Breast epithelium (tissue), 4 donors: ENCODE measurements around the gene MAP3K2. TPM values are rescaled to one million over a fixed set of nuclear protein-coding genes. Genes with fewer than 3 reads are reported as not detected.

Source experiments
- DNase-seq, 2 donors: peaks; one replicate each; pipeline ENCODE4 v3.0.0-alpha.2; 2019; ENCODE audit warnings: low spot score in 2 of 2
- H3K27ac ChIP-seq, 2 donors: fragments of 200-600 bp; sonication (generic) in 1 of 2; one replicate each; pipeline ENCODE4 v1.5.1; 2016 to 2019; ENCODE audit warnings: mild to moderate bottlenecking in 1 of 2
- H3K27me3 ChIP-seq, 2 donors: fragments of 200-600 bp; sonication (generic) in 1 of 2; one replicate each; pipeline versions ENCODE4 v1.5.1 to v1.6.0; 2017 to 2019; ENCODE audit warnings: control low read depth in 1 of 2, mild to moderate bottlenecking in 1 of 2
- H3K36me3 ChIP-seq: fragments of 200-600 bp; one replicate; pipeline ENCODE4 v1.5.1; 2019
- H3K4me1 ChIP-seq, 2 donors: fragments of 200-600 bp; sonication (generic); one replicate each; pipeline ENCODE4 v1.5.1; 2016 to 2019; ENCODE audit warnings: control low read depth in 1 of 2
- H3K4me3 ChIP-seq, 3 donors: fragments of 200-600 bp; sonication (generic); 1 replicate in 2 of 3; 2 replicates in 1 of 3; pipeline ENCODE4 v1.5.1; 2016 to 2019; ENCODE audit warnings: mild to moderate bottlenecking in 3 of 3, moderate library complexity in 2 of 3
- H3K9me3 ChIP-seq, 2 donors: fragments of 200-600 bp; sonication (generic) in 1 of 2; one replicate each; pipeline ENCODE4 v1.5.1; 2016 to 2019; ENCODE audit warnings: control low read depth in 1 of 2
- POLR2A ChIP-seq: fragments of 450-650 bp; IDR thresholded peaks from one replicate; pipeline ENCODE4 v1.6.1; 2016; ENCODE audit warnings: antibody characterized with exemption, mild to moderate bottlenecking, moderate library complexity
- POLR2AphosphoS5 ChIP-seq, 3 donors: sonication (generic); formaldehyde crosslinking; IDR thresholded peaks; one replicate each; pipeline ENCODE4 v1.6.1; 2017; ENCODE audit warnings: antibody characterized with exemption in 3 of 3
- intact Hi-C: fragments of 100-400 bp; cut with DNase I; formaldehyde crosslinking; loops from one replicate; pipeline ENCODE4 v1.15.1; 2023; ENCODE audit warnings: low total_unique reads
- total RNA-seq, 3 donors: library from RNA; depleted of rRNA; stranded (reverse); fragments of >200 nt; gene quantifications; one replicate each; pipeline ENCODE4 v1.1.0, GENCODE V29; 2016
- TF ChIP-seq, protein P1 (sequence below), 3 donors: fragments of 450-650 bp; IDR thresholded peaks; one replicate each; pipeline ENCODE4 v1.5.1; 2016 to 2017; ENCODE audit warnings: antibody characterized with exemption in 3 of 3, mild to moderate bottlenecking in 3 of 3, moderate library complexity in 3 of 3

MAP3K2 gene
- total RNA-seq, 3 donors from 2014 or later = 55.7 to 62.2 (median 58.4) TPM

GRCh38 chr2:127386246-127386645 is 1.5 kb downstream of the MAP3K2 start:
- Histone ChIP-seq H3K27me3 (no peaks in the 10 kb centered on the region), H3K36me3 (no peaks in the 10 kb centered on the region), H3K27ac (no peak overlapping the region), H3K9me3 (no peaks in the 10 kb centered on the region), H3K4me3 (peak overlapping the region; percentile 74 to 95 (median 89)), H3K4me1 (peaks cover 0 to 9% of the 10 kb centered on the region in 2 donors)
- TF ChIP-seq, protein P1, sequence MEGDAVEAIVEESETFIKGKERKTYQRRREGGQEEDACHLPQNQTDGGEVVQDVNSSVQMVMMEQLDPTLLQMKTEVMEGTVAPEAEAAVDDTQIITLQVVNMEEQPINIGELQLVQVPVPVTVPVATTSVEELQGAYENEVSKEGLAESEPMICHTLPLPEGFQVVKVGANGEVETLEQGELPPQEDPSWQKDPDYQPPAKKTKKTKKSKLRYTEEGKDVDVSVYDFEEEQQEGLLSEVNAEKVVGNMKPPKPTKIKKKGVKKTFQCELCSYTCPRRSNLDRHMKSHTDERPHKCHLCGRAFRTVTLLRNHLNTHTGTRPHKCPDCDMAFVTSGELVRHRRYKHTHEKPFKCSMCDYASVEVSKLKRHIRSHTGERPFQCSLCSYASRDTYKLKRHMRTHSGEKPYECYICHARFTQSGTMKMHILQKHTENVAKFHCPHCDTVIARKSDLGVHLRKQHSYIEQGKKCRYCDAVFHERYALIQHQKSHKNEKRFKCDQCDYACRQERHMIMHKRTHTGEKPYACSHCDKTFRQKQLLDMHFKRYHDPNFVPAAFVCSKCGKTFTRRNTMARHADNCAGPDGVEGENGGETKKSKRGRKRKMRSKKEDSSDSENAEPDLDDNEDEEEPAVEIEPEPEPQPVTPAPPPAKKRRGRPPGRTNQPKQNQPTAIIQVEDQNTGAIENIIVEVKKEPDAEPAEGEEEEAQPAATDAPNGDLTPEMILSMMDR (IDR thresholded peaks at IDR 0.05) = no peak
- TF ChIP-seq POLR2A = no peak
- no peak for TF ChIP-seq POLR2AphosphoS5 (IDR thresholded peaks at IDR 0.05)
- no peak for DNase-seq
- intact Hi-C loops = no loop called here

GRCh38 chr2:127384529-127384928 is 3.2 kb downstream of the MAP3K2 start:
- Histone ChIP-seq H3K4me3 (no peak overlapping the region), H3K27me3 (no peaks in the 10 kb centered on the region), H3K9me3 (no peaks in the 10 kb centered on the region), H3K36me3 (no peaks in the 10 kb centered on the region), H3K27ac (no peak overlapping the region), H3K4me1 (peaks cover 0 to 9% of the 10 kb centered on the region in 2 donors)
- no peak for DNase-seq
- TF ChIP-seq POLR2AphosphoS5 (IDR thresholded peaks at IDR 0.05) = no peak
- TF ChIP-seq, protein P1 (IDR thresholded peaks at IDR 0.05) = no peak
- TF ChIP-seq POLR2A = no peak
- intact Hi-C loops = no loop called here

DNA sequence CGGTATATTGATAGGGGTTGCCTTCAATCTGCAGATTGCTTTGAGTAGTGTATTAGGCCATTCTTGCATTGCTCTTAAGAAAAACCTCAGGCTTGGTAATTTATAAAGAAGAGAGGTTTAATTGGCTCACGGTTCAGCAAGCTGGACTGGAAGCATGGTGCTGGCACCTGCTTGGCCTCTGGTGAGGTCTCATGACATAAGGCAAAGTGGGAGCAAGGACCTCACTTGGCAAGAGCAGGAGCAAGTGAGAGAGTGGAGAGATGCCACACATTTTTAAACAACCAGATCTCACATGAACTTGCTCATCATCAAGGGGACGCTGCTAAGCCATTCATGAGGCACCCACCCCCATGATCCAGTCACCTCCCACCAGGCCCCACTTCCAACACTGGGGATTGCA is 4.9 kb downstream of the MAP3K2 start:
- TF ChIP-seq, protein P1 (IDR thresholded peaks at IDR 0.05) = no peak
- TF ChIP-seq POLR2A (no peak), POLR2AphosphoS5 (IDR thresholded peaks at IDR 0.05) (no peak)
- no peak for DNase-seq
- H3K36me3 ChIP-seq = no peaks in the 10 kb centered on the region
- H3K4me1 ChIP-seq = peaks cover 0 to 9% of the 10 kb centered on the region in 2 donors
- intact Hi-C loops = no loop called here
- no peaks in the 10 kb centered on the region for H3K9me3 ChIP-seq
- no peaks in the 10 kb centered on the region for H3K27me3 ChIP-seq
- H3K27ac ChIP-seq = no peak overlapping the region
- no peak overlapping the region for H3K4me3 ChIP-seq

DNA sequence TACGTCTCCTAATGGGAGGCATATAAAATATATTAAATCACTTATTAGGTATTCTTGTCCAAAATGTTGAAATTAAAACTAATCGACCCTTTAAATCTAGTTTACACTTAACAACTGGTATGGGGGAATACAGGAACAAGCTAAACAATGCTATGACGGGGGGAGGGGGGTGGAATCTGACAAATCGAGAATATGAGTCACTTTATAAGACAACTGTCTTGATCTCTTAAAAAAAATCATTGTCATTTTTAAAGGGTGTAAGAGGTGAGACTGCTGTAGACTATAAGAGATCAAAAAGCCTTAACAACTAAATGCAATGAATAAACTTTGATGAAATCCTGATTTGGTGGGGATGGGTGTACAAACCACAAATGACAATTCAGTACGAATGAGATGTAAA is 6.0 kb downstream of the MAP3K2 start:
- H3K27me3 ChIP-seq = no peaks in the 10 kb centered on the region
- no peaks in the 10 kb centered on the region for H3K36me3 ChIP-seq
- no peak for DNase-seq
- no peak overlapping the region for H3K27ac ChIP-seq
- TF ChIP-seq POLR2A = no peak
- TF ChIP-seq, protein P1 (IDR thresholded peaks at IDR 0.05) = no peak
- no peak for TF ChIP-seq POLR2AphosphoS5 (IDR thresholded peaks at IDR 0.05)
- no peak overlapping the region for H3K4me3 ChIP-seq
- H3K4me1 ChIP-seq = peaks cover 0 to 7% of the 10 kb centered on the region in 2 donors
- intact Hi-C loops = no loop called here
- no peaks in the 10 kb centered on the region for H3K9me3 ChIP-seq

DNA sequence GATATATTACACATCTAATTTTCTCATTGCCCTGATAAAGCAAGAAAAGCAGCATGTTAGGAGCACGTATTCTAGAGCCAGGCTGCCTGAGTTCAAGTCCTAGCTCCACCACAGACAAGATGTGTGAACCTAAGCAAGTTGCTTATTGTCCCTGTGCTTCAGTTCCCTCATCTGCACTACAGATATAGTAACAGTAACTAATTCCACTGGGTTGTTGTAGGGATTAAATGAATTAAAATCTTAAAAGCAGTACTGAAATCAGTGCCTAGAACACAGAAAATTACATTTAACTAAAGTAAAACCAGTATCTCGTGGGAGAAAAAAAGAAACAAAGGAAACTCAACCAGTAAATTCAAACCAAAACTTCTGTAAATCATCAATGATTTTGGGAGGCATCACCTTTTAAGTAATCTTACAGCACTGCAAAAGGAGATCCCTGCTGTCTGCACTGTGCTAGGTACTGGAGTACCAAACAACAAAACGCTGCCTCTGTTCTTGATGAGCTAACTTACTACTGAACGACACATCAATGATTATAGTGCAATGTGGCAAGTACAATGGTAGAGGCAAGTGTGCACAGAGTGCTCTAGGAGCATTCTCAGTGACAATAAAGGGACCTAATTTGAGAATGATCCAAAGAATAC is 7.9 kb downstream of the MAP3K2 start:
- Histone ChIP-seq H3K9me3 (peaks cover 0 to 8% of the 10 kb centered on the region in 2 donors), H3K36me3 (no peaks in the 10 kb centered on the region), H3K4me1 (no peaks in the 10 kb centered on the region), H3K27me3 (no peaks in the 10 kb centered on the region), H3K4me3 (no peak overlapping the region), H3K27ac (no peak overlapping the region)
- TF ChIP-seq, protein P1 (IDR thresholded peaks at IDR 0.05) = no peak
- no peak for TF ChIP-seq POLR2AphosphoS5 (IDR thresholded peaks at IDR 0.05)
- TF ChIP-seq POLR2A = no peak
- intact Hi-C loops = no loop called here
- no peak for DNase-seq
